Measurements from ENCODE around the gene ADCY10. TPM values are rescaled to one million over a fixed set of nuclear protein-coding genes. Genes with fewer than 3 reads are reported as not detected.

The ADCY10 gene
- total RNA-seq, 1 experiment from 2014 or later: 0.46 TPM

- BruUV-seq (replicated peaks): no TSS peak
- no peaks in the 10 kb centered on the region for H3K79me2 ChIP-seq (ENCODE audit: low read depth)
- no peaks in the 10 kb centered on the region for H3K9me3 ChIP-seq (ENCODE audit: insufficient read depth, low read depth)
- no peak overlapping the region for H3K27ac ChIP-seq
- H2AFZ ChIP-seq: no peak overlapping the region
- no peaks in the 10 kb centered on the region for H3F3A ChIP-seq (ENCODE audit: insufficient read depth, low read depth)
- TF ChIP-seq EZH2 (IDR thresholded peaks at IDR 0.05; ENCODE audit: low read depth) (no peak), CTCF (conservative IDR thresholded peaks at IDR 0.05) (no peak)
- no peaks in the 10 kb centered on the region for H3K9me2 ChIP-seq (ENCODE audit: insufficient read depth)
- no peak overlapping the region for H3K4me2 ChIP-seq
- H3K27me3 ChIP-seq (ENCODE audit: insufficient read depth, low read depth): no peaks in the 10 kb centered on the region
- no peaks in the 10 kb centered on the region for H3K36me3 ChIP-seq (ENCODE audit: low read depth)
- ChIA-PET CTCF (no interaction called here), POLR2A (ENCODE audit: unreplicated experiment) (no interaction called here)
- no peak for DNase-seq
- no peaks in the 10 kb centered on the region for H3K4me1 ChIP-seq (replicated peaks; ENCODE audit: insufficient read depth)
- H4K20me1 ChIP-seq (ENCODE audit: insufficient read depth): no peaks in the 10 kb centered on the region
- intact Hi-C loops (cut with micrococcal nuclease; ENCODE audit: unreplicated experiment): no loop called here
- no peak overlapping the region for H3K4me3 ChIP-seq
These were observed 51.4 kb downstream of the ADCY10 start for GRCh38 chr1:167862432-167863076.

- Histone ChIP-seq H3K4me2 (no peak overlapping the region), H3F3A (ENCODE audit: insufficient read depth, low read depth) (no peaks in the 10 kb centered on the region), H3K9me3 (ENCODE audit: insufficient read depth, low read depth) (no peaks in the 10 kb centered on the region), H4K20me1 (ENCODE audit: insufficient read depth) (no peaks in the 10 kb centered on the region), H3K4me1 (replicated peaks; ENCODE audit: insufficient read depth) (no peaks in the 10 kb centered on the region), H3K79me2 (ENCODE audit: low read depth) (no peaks in the 10 kb centered on the region), H3K27me3 (ENCODE audit: insufficient read depth, low read depth) (no peaks in the 10 kb centered on the region), H3K9me2 (ENCODE audit: insufficient read depth) (no peaks in the 10 kb centered on the region), H3K4me3 (no peak overlapping the region), H3K36me3 (ENCODE audit: low read depth) (no peaks in the 10 kb centered on the region), H2AFZ (no peak overlapping the region), H3K27ac (no peak overlapping the region)
- TF ChIP-seq CTCF (conservative IDR thresholded peaks at IDR 0.05): no peak
- no peak for TF ChIP-seq EZH2 (IDR thresholded peaks at IDR 0.05; ENCODE audit: low read depth)
- BruUV-seq (replicated peaks): no TSS peak
- CTCF ChIA-PET: no interaction called here
- DNase-seq: no peak
- intact Hi-C loops (cut with micrococcal nuclease; ENCODE audit: unreplicated experiment): no loop called here
- POLR2A ChIA-PET (ENCODE audit: unreplicated experiment): interaction anchor here (0.6 kb wide), 1 partner anchor 39 kb away, joined by 4 read pairs; no protein-coding TSS in a partner anchor
These were observed 52.1 kb downstream of the ADCY10 start for GRCh38 chr1:167861664-167862381.

GRCh38 chr1:167860231-167860923 lies 53.6 kb downstream of the ADCY10 start:
- TF ChIP-seq EZH2 (IDR thresholded peaks at IDR 0.05; ENCODE audit: low read depth): no peak
- TF ChIP-seq CTCF (conservative IDR thresholded peaks at IDR 0.05): no peak
- Histone ChIP-seq H3K36me3 (ENCODE audit: low read depth) (no peaks in the 10 kb centered on the region), H3K4me3 (no peak overlapping the region), H2AFZ (no peak overlapping the region), H3K79me2 (ENCODE audit: low read depth) (no peaks in the 10 kb centered on the region), H3K4me1 (replicated peaks; ENCODE audit: insufficient read depth) (no peaks in the 10 kb centered on the region), H4K20me1 (ENCODE audit: insufficient read depth) (no peaks in the 10 kb centered on the region), H3K27me3 (ENCODE audit: insufficient read depth, low read depth) (no peaks in the 10 kb centered on the region), H3K4me2 (no peak overlapping the region), H3K9me2 (ENCODE audit: insufficient read depth) (no peaks in the 10 kb centered on the region), H3K27ac (no peak overlapping the region), H3K9me3 (ENCODE audit: insufficient read depth, low read depth) (no peaks in the 10 kb centered on the region), H3F3A (ENCODE audit: insufficient read depth, low read depth) (no peaks in the 10 kb centered on the region)
- intact Hi-C loops (cut with micrococcal nuclease; ENCODE audit: unreplicated experiment): no loop called here
- ChIA-PET CTCF (no interaction called here), POLR2A (ENCODE audit: unreplicated experiment) (interaction anchor here (0.6 kb wide), 1 partner anchor 413 kb away, joined by 3 read pairs; no protein-coding TSS in a partner anchor)
- BruUV-seq (replicated peaks): no TSS peak
- DNase-seq: no peak
